Lower leg skin (tissue), 4 donors: ENCODE results near the gene PIM2. TPM values are rescaled to one million over a fixed set of nuclear protein-coding genes. Genes with fewer than 3 reads are reported as not detected.

Source experiments
- DNase-seq, 2 donors: peaks; one replicate each; pipeline ENCODE4 v3.0.0-alpha.2; 2019; ENCODE audit warnings: low spot score in 2 of 2
- H3K4me3 ChIP-seq: fragments of 200-600 bp; sonication (generic); 2 replicates; pipeline ENCODE4 v1.5.1; 2017; ENCODE audit warnings: mild to moderate bottlenecking, low read depth; ENCODE audit not compliant: poor library complexity, severe bottlenecking
- POLR2A ChIP-seq, 2 donors: fragments of 450-650 bp; IDR thresholded peaks; one replicate each; pipeline ENCODE4 v1.6.1; 2016 to 2017; ENCODE audit warnings: antibody characterized with exemption in 2 of 2, mild to moderate bottlenecking in 1 of 2, moderate library complexity in 1 of 2
- WGBS, 2 donors: methylation state at CpG; one replicate each; pipeline ENCODE4 v1.1.5; 2018; 5-methylcytosine and 5-hydroxymethylcytosine counted together
- intact Hi-C: fragments of 100-400 bp; cut with DNase I; formaldehyde crosslinking; loops from one replicate; pipeline ENCODE4 v1.15.0; 2023; ENCODE audit warnings: low total_unique reads
- total RNA-seq, 4 donors: library from RNA; depleted of rRNA; stranded (reverse); fragments of >200 nt; gene quantifications; one replicate each; pipeline ENCODE4 v1.1.0, GENCODE V29; 2016
- TF ChIP-seq, protein P1 (sequence below), 3 donors: fragments of 450-650 bp; IDR thresholded peaks; one replicate each; pipeline ENCODE4 v1.5.1; 2016; ENCODE audit warnings: antibody characterized with exemption in 3 of 3, mild to moderate bottlenecking in 3 of 3, moderate library complexity in 2 of 3

Gene PIM2
- total RNA-seq, 4 donors from 2014 or later = 5.2 to 10.3 (median 8.3) TPM

DNA sequence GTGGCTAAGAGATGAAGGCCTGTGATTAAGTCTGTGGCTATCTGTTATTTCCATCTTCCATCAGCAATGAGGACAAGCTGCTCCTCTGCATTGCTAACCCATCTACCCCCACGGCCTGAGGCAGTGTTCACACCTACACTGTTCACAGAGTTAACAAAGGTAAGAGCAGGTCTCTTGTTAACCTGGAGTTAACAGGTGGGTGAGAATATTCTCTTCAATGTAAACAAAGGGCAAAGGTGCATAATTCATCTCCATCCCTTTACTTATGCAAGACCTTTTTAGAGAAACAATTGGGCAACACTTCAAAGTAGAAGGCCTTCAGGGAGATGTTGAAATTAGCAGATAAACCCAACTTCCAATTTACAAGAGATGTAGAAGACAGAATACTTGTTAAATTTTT, 10.2 kb downstream of the PIM2 start:
- H3K4me3 ChIP-seq = no peak overlapping the region
- 22 to 50% methylated on average over 1 of the region's 1 CpG for WGBS, 2 donors
- intact Hi-C loops = no loop called here
- TF ChIP-seq, protein P1, sequence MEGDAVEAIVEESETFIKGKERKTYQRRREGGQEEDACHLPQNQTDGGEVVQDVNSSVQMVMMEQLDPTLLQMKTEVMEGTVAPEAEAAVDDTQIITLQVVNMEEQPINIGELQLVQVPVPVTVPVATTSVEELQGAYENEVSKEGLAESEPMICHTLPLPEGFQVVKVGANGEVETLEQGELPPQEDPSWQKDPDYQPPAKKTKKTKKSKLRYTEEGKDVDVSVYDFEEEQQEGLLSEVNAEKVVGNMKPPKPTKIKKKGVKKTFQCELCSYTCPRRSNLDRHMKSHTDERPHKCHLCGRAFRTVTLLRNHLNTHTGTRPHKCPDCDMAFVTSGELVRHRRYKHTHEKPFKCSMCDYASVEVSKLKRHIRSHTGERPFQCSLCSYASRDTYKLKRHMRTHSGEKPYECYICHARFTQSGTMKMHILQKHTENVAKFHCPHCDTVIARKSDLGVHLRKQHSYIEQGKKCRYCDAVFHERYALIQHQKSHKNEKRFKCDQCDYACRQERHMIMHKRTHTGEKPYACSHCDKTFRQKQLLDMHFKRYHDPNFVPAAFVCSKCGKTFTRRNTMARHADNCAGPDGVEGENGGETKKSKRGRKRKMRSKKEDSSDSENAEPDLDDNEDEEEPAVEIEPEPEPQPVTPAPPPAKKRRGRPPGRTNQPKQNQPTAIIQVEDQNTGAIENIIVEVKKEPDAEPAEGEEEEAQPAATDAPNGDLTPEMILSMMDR (IDR thresholded peaks at IDR 0.05) = no peak
- TF ChIP-seq POLR2A (IDR thresholded peaks at IDR 0.05) = no peak
- DNase-seq = no peak

DNA sequence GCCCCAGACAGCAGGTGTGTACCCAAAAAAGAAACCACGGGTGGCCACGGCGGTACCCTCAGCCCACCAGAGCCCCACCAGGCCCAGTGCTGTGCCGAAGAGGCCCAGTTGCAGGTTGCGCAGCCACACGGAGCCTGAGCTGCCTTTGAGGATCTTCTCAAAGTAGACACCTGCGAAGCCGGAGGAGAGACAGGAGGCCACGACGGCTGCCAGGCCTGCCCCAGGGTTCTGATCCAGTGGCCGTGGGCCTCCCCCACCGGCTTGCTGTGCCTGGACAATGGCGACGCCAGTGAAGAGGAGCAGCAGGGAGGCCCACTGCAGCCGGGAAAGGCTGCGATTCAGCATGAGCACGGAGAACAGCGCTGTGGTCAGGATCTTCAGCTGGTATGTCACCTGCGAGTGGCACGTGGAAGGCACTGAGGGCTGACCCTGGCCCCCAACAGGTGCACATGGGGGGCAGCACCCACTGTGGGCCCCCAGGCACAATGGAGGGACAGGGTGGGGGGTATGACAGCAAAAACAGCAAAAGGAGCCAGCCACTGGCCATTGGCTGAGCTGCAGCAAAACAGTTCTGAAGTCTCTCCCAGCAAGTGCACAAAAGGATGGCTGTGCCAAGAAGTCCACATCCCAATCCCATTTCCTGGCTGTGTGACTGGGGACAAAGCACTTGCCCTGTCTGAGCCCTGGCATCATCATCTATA, 13.6 kb downstream of the PIM2 start:
- TF ChIP-seq, protein P1 (IDR thresholded peaks at IDR 0.05) = no peak
- no peak for TF ChIP-seq POLR2A (IDR thresholded peaks at IDR 0.05)
- H3K4me3 ChIP-seq = no peak overlapping the region
- intact Hi-C loops = no loop called here
- WGBS, 2 donors = 84 to 89% methylated on average over 15 to 20 of the region's 20 CpGs
- DNase-seq = no peak

DNA sequence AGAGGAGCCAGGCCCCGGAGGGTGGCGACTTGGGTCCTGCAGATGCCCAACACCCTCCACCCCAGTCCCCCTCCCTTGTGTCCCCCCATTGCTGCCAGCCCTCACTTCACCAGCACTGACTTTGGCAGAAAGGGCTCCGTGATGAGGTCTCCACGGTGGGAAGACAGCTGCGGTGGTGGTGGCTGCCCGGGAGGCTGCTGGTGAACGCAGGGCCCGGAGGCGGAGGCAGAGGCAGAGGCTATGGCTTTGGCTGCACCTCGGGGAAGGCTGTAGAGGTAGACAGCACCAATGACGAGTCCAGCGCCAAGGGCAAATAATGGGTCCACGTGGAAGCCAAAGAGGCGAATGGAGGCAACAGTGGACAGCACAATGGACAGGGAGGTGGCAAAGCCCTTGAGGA, 14.2 kb downstream of the PIM2 start:
- TF ChIP-seq, protein P1 (IDR thresholded peaks at IDR 0.05) = no peak
- no peak for TF ChIP-seq POLR2A (IDR thresholded peaks at IDR 0.05)
- H3K4me3 ChIP-seq = no peak overlapping the region
- DNase-seq = no peak
- intact Hi-C loops = no loop called here
- WGBS, 2 donors = 89 to 91% methylated on average over 14 of the region's 14 CpGs

DNA sequence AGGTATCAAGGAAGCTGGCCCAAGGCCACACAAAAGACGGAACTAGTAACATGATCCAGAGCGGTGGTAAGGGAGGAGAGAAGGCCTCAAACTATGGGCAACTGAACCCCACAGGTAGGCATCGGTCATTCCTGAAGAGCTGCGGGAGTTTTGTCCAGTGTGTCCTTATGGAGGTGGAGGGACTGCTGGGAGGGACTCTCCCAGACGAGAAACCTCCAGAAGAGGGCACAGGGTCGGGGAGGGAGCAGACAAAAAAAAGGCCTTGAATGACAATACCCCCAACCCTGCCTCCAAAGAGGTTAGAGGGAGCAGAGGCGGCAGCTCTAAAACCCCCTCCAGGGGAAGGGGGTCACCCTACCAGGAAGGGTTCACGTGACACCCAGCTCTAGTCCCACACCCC, 14.6 kb downstream of the PIM2 start:
- DNase-seq = no peak
- WGBS, 2 donors = 85 to 86% methylated on average over 8 of the region's 8 CpGs
- TF ChIP-seq POLR2A (IDR thresholded peaks at IDR 0.05) = no peak
- intact Hi-C loops = no loop called here
- no peak overlapping the region for H3K4me3 ChIP-seq

DNA sequence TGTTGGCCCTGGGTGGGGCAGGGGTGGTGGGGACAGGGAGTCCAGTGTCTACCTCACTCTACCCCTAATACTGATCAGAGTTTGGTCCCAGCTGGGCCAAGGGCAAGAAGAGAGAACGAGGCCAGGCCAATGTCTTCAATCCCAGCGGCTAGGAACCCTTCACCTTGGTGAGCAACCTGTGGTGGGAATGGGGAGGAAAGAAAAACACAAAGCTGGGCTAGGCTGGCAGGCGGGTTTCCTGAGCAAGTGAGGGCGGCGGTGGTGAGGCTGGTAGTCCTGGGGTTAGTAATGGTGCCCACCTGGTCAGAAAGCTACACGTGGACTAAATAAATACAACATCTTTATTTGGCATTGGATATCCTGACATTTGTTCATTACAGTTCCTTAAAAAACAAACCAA, 15.5 kb downstream of the PIM2 start:
- WGBS, 2 donors = 84 to 86% methylated on average over 6 of the region's 6 CpGs
- intact Hi-C loops = no loop called here
- no peak for TF ChIP-seq POLR2A (IDR thresholded peaks at IDR 0.05)
- TF ChIP-seq, protein P1 (IDR thresholded peaks at IDR 0.05) = no peak
- no peak for DNase-seq
- no peak overlapping the region for H3K4me3 ChIP-seq

DNA sequence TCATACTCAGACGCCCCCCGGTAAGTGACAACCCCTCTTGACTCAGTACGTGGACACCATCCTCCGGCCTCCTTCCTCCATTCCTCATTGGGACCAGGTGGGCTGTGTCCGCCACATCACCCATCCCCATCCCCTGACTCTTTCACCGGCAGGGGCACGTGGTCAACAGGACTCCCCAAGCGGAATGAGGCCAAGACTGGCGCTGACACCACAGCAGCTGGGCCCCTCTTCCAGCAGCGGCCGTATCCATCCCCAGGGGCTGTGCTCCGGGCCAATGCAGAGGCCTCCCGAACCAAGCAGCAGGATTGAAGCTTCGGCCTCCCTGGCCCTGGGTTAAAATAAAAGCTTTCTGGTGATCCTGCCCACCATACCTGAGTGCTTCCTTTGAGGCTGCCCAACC, 16.0 kb downstream of the PIM2 start:
- TF ChIP-seq, protein P1 (IDR thresholded peaks at IDR 0.05) = no peak
- TF ChIP-seq POLR2A (IDR thresholded peaks at IDR 0.05) = no peak
- H3K4me3 ChIP-seq = no peak overlapping the region
- intact Hi-C loops = no loop called here
- DNase-seq = no peak
- WGBS, 2 donors = 81 to 82% methylated on average over 5 to 14 of the region's 14 CpGs
